ENCODE measurements around the gene SOAT2. TPM values are rescaled to one million over a fixed set of nuclear protein-coding genes. Genes with fewer than 3 reads are reported as not detected.

Gene SOAT2
- total RNA-seq, 1 experiment from 2014 or later: not detected

DNA sequence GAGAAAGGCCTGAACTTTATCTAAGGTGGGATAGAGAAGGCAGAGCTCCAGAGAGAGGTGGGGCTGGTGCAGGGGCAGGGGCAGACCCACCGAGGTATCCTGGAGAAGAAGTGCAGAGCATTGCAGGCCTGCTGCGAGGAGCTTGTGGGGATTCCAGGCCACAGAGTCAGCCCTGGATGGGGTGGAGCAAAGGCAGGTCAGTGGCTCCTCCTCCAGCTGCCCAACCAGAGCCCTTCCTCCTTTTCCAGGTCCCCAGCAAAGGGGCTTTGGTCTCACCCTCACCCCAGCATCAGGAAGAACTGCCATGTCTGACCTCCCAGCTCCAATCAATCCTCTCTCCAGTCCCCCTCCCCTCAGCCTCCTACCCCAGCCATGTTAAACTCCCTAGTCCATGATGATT, 57.4 kb downstream of the SOAT2 start:
- Mint-ChIP-seq H3K27ac (no peak overlapping the region), H3K9me3 (no peaks in the 10 kb centered on the region), H3K36me3 (ENCODE audit: insufficient read depth in 1 of 3, low read depth in 3 of 3) (no peaks in the 10 kb centered on the region), H3K4me3 (no peak overlapping the region), H3K4me1 (peaks cover 4 to 12% of the 10 kb centered on the region in 2 experiments), H3K27me3 (ENCODE audit: low read depth) (peaks cover 66% of the 10 kb centered on the region)
- no peak overlapping the region for H3T11ph ChIP-seq (ENCODE audit: low read length)
- TF ChIP-seq, protein P1, sequence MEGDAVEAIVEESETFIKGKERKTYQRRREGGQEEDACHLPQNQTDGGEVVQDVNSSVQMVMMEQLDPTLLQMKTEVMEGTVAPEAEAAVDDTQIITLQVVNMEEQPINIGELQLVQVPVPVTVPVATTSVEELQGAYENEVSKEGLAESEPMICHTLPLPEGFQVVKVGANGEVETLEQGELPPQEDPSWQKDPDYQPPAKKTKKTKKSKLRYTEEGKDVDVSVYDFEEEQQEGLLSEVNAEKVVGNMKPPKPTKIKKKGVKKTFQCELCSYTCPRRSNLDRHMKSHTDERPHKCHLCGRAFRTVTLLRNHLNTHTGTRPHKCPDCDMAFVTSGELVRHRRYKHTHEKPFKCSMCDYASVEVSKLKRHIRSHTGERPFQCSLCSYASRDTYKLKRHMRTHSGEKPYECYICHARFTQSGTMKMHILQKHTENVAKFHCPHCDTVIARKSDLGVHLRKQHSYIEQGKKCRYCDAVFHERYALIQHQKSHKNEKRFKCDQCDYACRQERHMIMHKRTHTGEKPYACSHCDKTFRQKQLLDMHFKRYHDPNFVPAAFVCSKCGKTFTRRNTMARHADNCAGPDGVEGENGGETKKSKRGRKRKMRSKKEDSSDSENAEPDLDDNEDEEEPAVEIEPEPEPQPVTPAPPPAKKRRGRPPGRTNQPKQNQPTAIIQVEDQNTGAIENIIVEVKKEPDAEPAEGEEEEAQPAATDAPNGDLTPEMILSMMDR (conservative IDR thresholded peaks at IDR 0.05): no peak
- no peak overlapping the region for H2BK5ac ChIP-seq (ENCODE audit: insufficient read length, low read length)
- H3K4me2 ChIP-seq (ENCODE audit: insufficient read depth, insufficient read length, low read length): no peak overlapping the region
- H3K4ac ChIP-seq (ENCODE audit: low read depth, low read length): no peak overlapping the region
- no peak for DNase-seq
- H4K91ac ChIP-seq (ENCODE audit: insufficient read length, low read depth, low read length): no peak overlapping the region
- H3K79me2 ChIP-seq (ENCODE audit: insufficient read depth, low read length): no peaks in the 10 kb centered on the region
- no peak overlapping the region for H2BK15ac ChIP-seq (ENCODE audit: low read depth, low read length)
- H4K20me1 ChIP-seq (ENCODE audit: control insufficient read depth, insufficient read depth, insufficient read length): no peaks in the 10 kb centered on the region
- H2BK20ac ChIP-seq (ENCODE audit: low read depth, low read length, poor library complexity, severe bottlenecking): no peak overlapping the region
- H4K8ac ChIP-seq (replicated peaks; ENCODE audit: insufficient read length, low read depth, low read length): no peak overlapping the region
- H3K79me1 ChIP-seq (ENCODE audit: insufficient read depth, low read depth, low read length, poor library complexity, severe bottlenecking): no peaks in the 10 kb centered on the region
- H3K18ac ChIP-seq (ENCODE audit: insufficient read length, low read depth, low read length): no peak overlapping the region
- no peak overlapping the region for H2AK5ac ChIP-seq (ENCODE audit: insufficient read length, low read length)
- H3K27me3 ChIP-seq (ENCODE audit: insufficient read depth, low read length): no peaks in the 10 kb centered on the region
- H3K23me2 ChIP-seq (ENCODE audit: insufficient read length, low read depth, low read length, poor library complexity, severe bottlenecking): no peaks in the 10 kb centered on the region
- no peak overlapping the region for H3K27ac ChIP-seq (ENCODE audit: insufficient read length, low read depth, low read length)
- no CpG with 5 or more reads among the region's 2 CpGs for WGBS (ENCODE audit: extremely low coverage, insufficient read length, low lambda C conversion rate)
- H3K56ac ChIP-seq (ENCODE audit: insufficient read length, low read depth, low read length): no peak overlapping the region
- no peak overlapping the region for H4K5ac ChIP-seq (ENCODE audit: insufficient read length, low read depth, low read length)
- H3K14ac ChIP-seq (ENCODE audit: insufficient read depth, low read length): no peak overlapping the region
- no peak overlapping the region for H3K9ac ChIP-seq (ENCODE audit: extremely low read depth, insufficient read length, low read length)
- no peak overlapping the region for H3K23ac ChIP-seq (ENCODE audit: insufficient read length, low read depth, low read length)
- H3K4me1 ChIP-seq (ENCODE audit: insufficient read depth, low read length): no peaks in the 10 kb centered on the region
- H2BK120ac ChIP-seq (ENCODE audit: low read depth, low read length, poor library complexity, severe bottlenecking): no peak overlapping the region
- H3K9me3 ChIP-seq (ENCODE audit: control insufficient read depth, low read depth, low read length): no peaks in the 10 kb centered on the region
- H2AFZ ChIP-seq (ENCODE audit: low read length): no peak overlapping the region
- H2BK12ac ChIP-seq (ENCODE audit: insufficient read length, low read depth, low read length): no peak overlapping the region

Measured in H9 (cell line).